Smooth muscle cell (in vitro differentiated cells): Measurements from ENCODE around the gene LANCL1. TPM values are rescaled to one million over a fixed set of nuclear protein-coding genes. Genes with fewer than 3 reads are reported as not detected.

Source experiments
- polyA plus RNA-seq: library from polyadenylated mRNA; unstranded; fragments of >200 nt; fragmentation: Nextera tagmentation; extraction: Ambion mirVana; gene quantifications from 2 replicates; pipeline ENCODE4 v1.2.1, GENCODE V29; 2016
- total RNA-seq: library from RNA; depleted of rRNA; stranded (reverse); fragments of >200 nt; gene quantifications from 2 replicates; pipeline ENCODE4 v1.2.3, GENCODE V29; 2014

LANCL1 gene
- total and polyA plus RNA-seq, 2 experiments from 2014 or later = 14.7 to 43.7 TPM

Other genes with a start within 250 kb of the LANCL1 start
- gene MYL1, start 161.6 kb downstream of the LANCL1 start, total RNA-seq = not detected in 2 replicates
- gene MYL1, start 161.6 kb downstream of the LANCL1 start, polyA plus RNA-seq = not detected in 2 replicates
- gene CPS1, start 79.8 kb upstream of the LANCL1 start, total RNA-seq = 6.3 and 8.3 TPM in 2 replicates
- gene CPS1, start 79.8 kb upstream of the LANCL1 start, polyA plus RNA-seq = 0.54 and 0.63 TPM in 2 replicates